SK-N-SH (cell line): ENCODE data around the gene COLEC11. TPM values are rescaled to one million over a fixed set of nuclear protein-coding genes. Genes with fewer than 3 reads are reported as not detected.
A peak's percentile ranks its signal among the peaks of the same experiment; 100 is the strongest.

Source experiments
- CTCF ChIA-PET: fragments of 300-600, 350-600 bp; formaldehyde crosslinking; extraction: SDS; loops from one replicate; lab custom pipeline; 2021; lab: Yijun Ruan, JAX
- POLR2A ChIA-PET: fragments of 350-600 bp; sonication (Branson Sonifier 250); formaldehyde crosslinking; extraction: SDS; loops from one replicate; lab custom pipeline; 2020; ENCODE audit warnings: antibody characterized with exemption, inconsistent platforms; lab: Yijun Ruan, JAX
- DNase-seq: peaks from one replicate; pipeline ENCODE4 v3.0.0; 2012
- H2AFZ ChIP-seq: fragments of 200-600 bp; sonication (generic); 2 replicates; pipeline ENCODE4 v1.8.1; 2016; ENCODE audit warnings: antibody characterized with exemption, mild to moderate bottlenecking, low read depth
- H3F3A ChIP-seq: fragments of 200-600 bp; sonication (generic); replicated peaks from 2 replicates; pipeline ENCODE3; 2016; ENCODE audit warnings: antibody characterized with exemption, mild to moderate bottlenecking; ENCODE audit not compliant: insufficient read depth
- H3K27ac ChIP-seq, 2 experiments: fragments of 200-500 bp in 1 of 2; fragments of 200-600 bp in 1 of 2; sonication (Bioruptor generic) in 1 of 2; sonication (generic), shearing (Covaris generic) in 1 of 2; 2 replicates each; pipeline versions ENCODE4 v1.5.1 to v1.6.1; 2014 to 2016; ENCODE audit warnings: low read depth in 2 of 2, inconsistent platforms in 1 of 2, low read length in 1 of 2, mild to moderate bottlenecking in 1 of 2, mixed read lengths in 1 of 2
- H3K27me3 ChIP-seq: fragments of 200-600 bp; sonication (generic), shearing (Covaris generic); 2 replicates; pipeline ENCODE4 v1.6.1; 2016; ENCODE audit warnings: mixed run types; ENCODE audit not compliant: insufficient read depth
- H3K36me3 ChIP-seq, 2 experiments: fragments of 200-500 bp in 1 of 2; fragments of 200-600 bp in 1 of 2; sonication (Bioruptor generic) in 1 of 2; sonication (generic) in 1 of 2; replicated peaks in 1 of 2; 2 replicates each; pipeline versions ENCODE3 to v1.5.1; 2014 to 2016; ENCODE audit warnings: low read length in 1 of 2, mild to moderate bottlenecking in 1 of 2; ENCODE audit not compliant: insufficient read depth in 2 of 2, control insufficient read depth in 1 of 2
- H3K4me1 ChIP-seq, 2 experiments: fragments of 200-500 bp in 1 of 2; fragments of 200-600 bp in 1 of 2; sonication (Bioruptor generic) in 1 of 2; sonication (generic), shearing (Covaris generic) in 1 of 2; 2 replicates each; pipeline versions ENCODE4 v1.5.1 to v1.6.1; 2014 to 2016; ENCODE audit warnings: low read depth in 1 of 2, low read length in 1 of 2, mixed run types in 1 of 2; ENCODE audit not compliant: insufficient read depth in 2 of 2, control insufficient read depth in 1 of 2
- H3K4me2 ChIP-seq: fragments of 200-600 bp; sonication (generic), shearing (Covaris generic); 2 replicates; pipeline ENCODE4 v1.6.1; 2017; ENCODE audit warnings: mixed run types
- H3K4me3 ChIP-seq, 2 experiments: fragments of 200-500 bp in 1 of 2; fragments of 200-600 bp in 1 of 2; sonication (Bioruptor generic) in 1 of 2; sonication (generic), shearing (Covaris generic) in 1 of 2; 2 replicates each; pipeline versions ENCODE4 v1.5.1 to v1.8.1; 2014 to 2016; ENCODE audit warnings: low read depth in 2 of 2, inconsistent platforms in 1 of 2, low read length in 1 of 2, mild to moderate bottlenecking in 1 of 2, mixed read lengths in 1 of 2, moderate library complexity in 1 of 2
- H3K79me2 ChIP-seq: fragments of 200-600 bp; sonication (generic); 2 replicates; pipeline ENCODE4 v1.8.1; 2017; ENCODE audit warnings: mild to moderate bottlenecking; ENCODE audit not compliant: insufficient read depth
- H3K9ac ChIP-seq: fragments of 200-600 bp; sonication (generic); 2 replicates; pipeline ENCODE4 v1.6.1; 2017; ENCODE audit warnings: mixed run types
- H3K9me2 ChIP-seq: fragments of 200-600 bp; sonication (generic); 2 replicates; pipeline ENCODE4 v1.6.1; 2017; ENCODE audit warnings: mixed run types
- H3K9me3 ChIP-seq: fragments of 200-600 bp; sonication (generic); 2 replicates; pipeline ENCODE4 v1.6.1; 2017; ENCODE audit warnings: mixed run types, mild to moderate bottlenecking, moderate library complexity
- H4K20me1 ChIP-seq: fragments of 200-600 bp; sonication (generic); 2 replicates; pipeline ENCODE4 v1.6.1; 2017; ENCODE audit warnings: mild to moderate bottlenecking, mixed run types; ENCODE audit not compliant: insufficient read depth
- CHD2 ChIP-seq: fragments of 150-350 bp; IDR thresholded peaks from 2 replicates; pipeline ENCODE4 v1.6.1; 2018; ENCODE audit warnings: low read length; ENCODE audit not compliant: partially characterized antibody
- ELF1 ChIP-seq: IDR thresholded peaks from 2 replicates; pipeline ENCODE4 v1.4.0; 2012
- EP300 ChIP-seq, 2 experiments: IDR thresholded peaks; 2 replicates each; pipeline versions ENCODE4 v1.4.0 to v1.6.1; 2012; ENCODE audit warnings: borderline replicate concordance in 1 of 2, low read depth in 1 of 2, low read length in 1 of 2
- FOXJ3 ChIP-seq: sonication (generic); formaldehyde crosslinking; IDR thresholded peaks from 2 replicates; pipeline ENCODE4 v1.5.1; 2020; ENCODE audit warnings: mild to moderate bottlenecking, missing genetic modification reagents
- GATA2 ChIP-seq: sonication (generic); formaldehyde crosslinking; IDR thresholded peaks from 2 replicates; pipeline ENCODE4 v1.5.0; 2020; ENCODE audit warnings: mild to moderate bottlenecking, missing genetic modification reagents
- JUND ChIP-seq: IDR thresholded peaks from 2 replicates; pipeline ENCODE4 v1.4.0; 2012
- MEF2A ChIP-seq: IDR thresholded peaks from 2 replicates; pipeline ENCODE4 v1.4.0; 2012; ENCODE audit warnings: low read depth, borderline replicate concordance
- MXI1 ChIP-seq: IDR thresholded peaks from 2 replicates; pipeline ENCODE4 v1.6.1; 2012; ENCODE audit warnings: mild to moderate bottlenecking, low read depth, low read length, improper control_type of control experiment
- NFIC ChIP-seq: IDR thresholded peaks from 2 replicates; pipeline ENCODE4 v1.4.0; 2012; ENCODE audit warnings: borderline replicate concordance
- NRF1 ChIP-seq: IDR thresholded peaks from 2 replicates; pipeline ENCODE4 v1.6.1; 2012; ENCODE audit warnings: low read depth, mild to moderate bottlenecking, low read length
- POLR2AphosphoS5 ChIP-seq: IDR thresholded peaks from 2 replicates; pipeline ENCODE4 v1.6.1; 2012; ENCODE audit warnings: low read depth, low read length
- RAD21 ChIP-seq: IDR thresholded peaks from 2 replicates; pipeline ENCODE4 v1.6.1; 2012; ENCODE audit warnings: mild to moderate bottlenecking, low read length
- RCOR1 ChIP-seq: fragments of 150-350 bp; IDR thresholded peaks from 2 replicates; pipeline ENCODE4 v1.6.1; 2017; ENCODE audit warnings: antibody characterized with exemption, low read length
- REST ChIP-seq: IDR thresholded peaks from 2 replicates; pipeline ENCODE4 v1.6.1; 2012; ENCODE audit warnings: mild to moderate bottlenecking, low read depth, low read length, moderate library complexity
- RFX5 ChIP-seq: IDR thresholded peaks from 2 replicates; pipeline ENCODE4 v1.6.1; 2012; ENCODE audit warnings: mild to moderate bottlenecking, improper control_type of control experiment, low read length
- SIN3A ChIP-seq: IDR thresholded peaks from 2 replicates; pipeline ENCODE4 v1.6.1; 2012; ENCODE audit warnings: low read depth, mild to moderate bottlenecking, low read length, moderate library complexity, borderline replicate concordance
- SMC3 ChIP-seq: IDR thresholded peaks from 2 replicates; pipeline ENCODE4 v1.6.1; 2012; ENCODE audit warnings: low read depth, low read length, improper control_type of control experiment
- TCF12 ChIP-seq: IDR thresholded peaks from 2 replicates; pipeline ENCODE4 v1.4.0; 2012
- TEAD4 ChIP-seq: IDR thresholded peaks from 2 replicates; pipeline ENCODE4 v1.4.0; 2012; ENCODE audit warnings: mild to moderate bottlenecking, borderline replicate concordance; ENCODE audit not compliant: insufficient read depth
- USF1 ChIP-seq: IDR thresholded peaks from 2 replicates; pipeline ENCODE4 v1.4.0; 2012; ENCODE audit warnings: low read depth, borderline replicate concordance
- USF2 ChIP-seq: fragments of 150-350 bp; IDR thresholded peaks from 2 replicates; pipeline ENCODE4 v1.6.1; 2017; ENCODE audit warnings: antibody characterized with exemption, low read length, low read depth, borderline replicate concordance
- WGBS: methylation state at CpG from one replicate; pipeline ENCODE4 v1.1.6; 2017; ENCODE audit warnings: low lambda C conversion rate; 5-methylcytosine and 5-hydroxymethylcytosine counted together
- polyA plus RNA-seq, 3 experiments: library from polyadenylated mRNA; depleted of rRNA; stranded (reverse); fragments of >200 nt; gene quantifications; 2 replicates each; pipeline ENCODE4 v1.2.3, GENCODE V29; 2012
- TF ChIP-seq, protein P1 (sequence below): fragments of 150-350 bp; IDR thresholded peaks from 2 replicates; pipeline ENCODE4 v1.6.1; 2016; ENCODE audit warnings: mild to moderate bottlenecking, low read depth, low read length
- TF ChIP-seq, protein P2 (sequence below): IDR thresholded peaks from 2 replicates; pipeline ENCODE4; 2012
- TF ChIP-seq, protein P3 (sequence below): fragments of 200-600 bp; sonication (generic); IDR thresholded peaks from 2 replicates; pipeline ENCODE4 v1.6.1; 2017; ENCODE audit warnings: antibody characterized with exemption, mild to moderate bottlenecking, moderate library complexity

COLEC11 gene
- polyA plus RNA-seq, 1 of the 3 experiments (the other 2 are of a cell fraction): 8.7 TPM

DNA sequence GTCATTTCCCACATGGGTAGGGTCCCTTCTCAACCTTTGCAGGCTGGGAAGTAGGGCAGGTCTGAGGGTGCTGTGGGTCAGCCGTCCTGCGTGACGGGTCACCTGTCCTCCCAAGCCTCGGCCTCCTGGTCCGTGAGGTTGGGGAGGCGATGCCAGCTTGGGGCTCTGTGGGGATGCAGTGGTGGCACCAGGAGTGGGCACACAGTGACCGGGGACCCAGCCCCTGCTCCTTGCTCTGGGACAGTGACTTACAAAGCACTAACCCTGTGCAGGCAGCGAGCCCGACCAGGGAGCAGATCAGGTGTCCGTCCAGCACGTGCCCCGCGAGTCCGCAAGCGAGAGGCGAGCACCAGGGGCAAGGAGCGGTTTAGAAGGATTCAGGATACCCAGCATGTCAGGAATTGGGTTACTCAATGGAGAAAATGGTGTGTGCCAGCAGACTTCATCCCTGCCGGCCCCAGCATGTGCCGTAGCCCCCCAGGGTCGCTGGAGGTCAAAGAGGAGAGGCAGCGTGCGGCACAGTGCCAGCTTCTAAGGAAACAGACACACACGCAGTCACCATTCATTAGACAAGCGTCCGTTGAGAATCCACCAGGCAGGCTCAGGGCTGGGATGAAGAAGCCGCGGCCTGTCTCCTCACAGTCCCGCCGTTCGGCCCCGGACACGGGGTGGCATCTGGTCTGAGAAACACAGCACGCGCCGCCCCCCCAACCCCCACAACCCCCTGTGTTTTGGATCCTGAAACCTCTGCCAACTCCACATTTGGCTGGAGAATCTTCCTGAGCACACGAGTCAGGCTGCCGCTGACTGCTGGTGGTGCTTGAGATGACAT, 11.7 kb downstream of the COLEC11 start:
- Histone ChIP-seq H3K27ac (peak overlapping the region; percentile 12 to 97; a peak in 3 of 4 replicates), H2AFZ (no peak overlapping the region), H3K27me3 (no peaks in the 10 kb centered on the region), H4K20me1 (no peaks in the 10 kb centered on the region), H3K9me2 (no peaks in the 10 kb centered on the region), H3K4me1 (peaks cover 5 to 85% of the 10 kb centered on the region in 2 experiments; a peak in 3 of 4 replicates), H3K4me3 (no peak overlapping the region), H3K9ac (no peak overlapping the region), H3K79me2 (no peaks in the 10 kb centered on the region), H3K9me3 (no peaks in the 10 kb centered on the region), H3K4me2 (peak overlapping the region; percentile 4; the same call in 1 of the 2 replicates), H3F3A (no peaks in the 10 kb centered on the region), H3K36me3 (no peaks in the 10 kb centered on the region)
- WGBS: 61% methylated on average over 28 of the region's 37 CpGs
- CTCF ChIA-PET: interaction anchor here (0.7 to 2.8 kb wide), 4 partner anchors 12 to 145 kb away, joined by 3 to 13 read pairs (median 8); partner anchors contain the start of gene COLEC11
- POLR2A ChIA-PET: interaction anchor here (1.1 to 3.7 kb wide), 4 partner anchors 12 to 479 kb away, joined by 3 to 39 read pairs (median 5); partner anchors contain the start of gene COLEC11
- DNase-seq: peak; percentile 88
- TF ChIP-seq MXI1 (peak; percentile 94), NFIC (no peak), GATA2 (CRISPR knock-in tag) (no peak), EP300 (IDR thresholded peaks at IDR 0.05; ENCODE audit: borderline replicate concordance in 1 of 2, low read depth in 1 of 2, low read length in 1 of 2) (peak in 1 of 2 experiments; percentile 77; a peak in 2 of 4 replicates), USF1 (no peak), JUND (no peak), REST (no peak), TCF12 (no peak), SMC3 (peak; percentile 36; the same call in 1 of the 2 replicates), NRF1 (no peak), MEF2A (no peak), TEAD4 (no peak), FOXJ3 (CRISPR knock-in tag) (no peak), USF2 (no peak), POLR2AphosphoS5 (no peak), RCOR1 (peak; percentile 68), CHD2 (peak; percentile 93), SIN3A (no peak), ELF1 (no peak), RFX5 (no peak), RAD21 (peak; percentile 46)
- TF ChIP-seq, protein P1, sequence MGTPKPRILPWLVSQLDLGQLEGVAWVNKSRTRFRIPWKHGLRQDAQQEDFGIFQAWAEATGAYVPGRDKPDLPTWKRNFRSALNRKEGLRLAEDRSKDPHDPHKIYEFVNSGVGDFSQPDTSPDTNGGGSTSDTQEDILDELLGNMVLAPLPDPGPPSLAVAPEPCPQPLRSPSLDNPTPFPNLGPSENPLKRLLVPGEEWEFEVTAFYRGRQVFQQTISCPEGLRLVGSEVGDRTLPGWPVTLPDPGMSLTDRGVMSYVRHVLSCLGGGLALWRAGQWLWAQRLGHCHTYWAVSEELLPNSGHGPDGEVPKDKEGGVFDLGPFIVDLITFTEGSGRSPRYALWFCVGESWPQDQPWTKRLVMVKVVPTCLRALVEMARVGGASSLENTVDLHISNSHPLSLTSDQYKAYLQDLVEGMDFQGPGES: no peak
- TF ChIP-seq, protein P2, sequence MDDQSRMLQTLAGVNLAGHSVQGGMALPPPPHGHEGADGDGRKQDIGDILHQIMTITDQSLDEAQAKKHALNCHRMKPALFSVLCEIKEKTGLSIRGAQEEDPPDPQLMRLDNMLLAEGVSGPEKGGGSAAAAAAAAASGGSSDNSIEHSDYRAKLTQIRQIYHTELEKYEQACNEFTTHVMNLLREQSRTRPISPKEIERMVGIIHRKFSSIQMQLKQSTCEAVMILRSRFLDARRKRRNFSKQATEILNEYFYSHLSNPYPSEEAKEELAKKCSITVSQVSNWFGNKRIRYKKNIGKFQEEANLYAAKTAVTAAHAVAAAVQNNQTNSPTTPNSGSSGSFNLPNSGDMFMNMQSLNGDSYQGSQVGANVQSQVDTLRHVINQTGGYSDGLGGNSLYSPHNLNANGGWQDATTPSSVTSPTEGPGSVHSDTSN: no peak
- TF ChIP-seq, protein P3, sequence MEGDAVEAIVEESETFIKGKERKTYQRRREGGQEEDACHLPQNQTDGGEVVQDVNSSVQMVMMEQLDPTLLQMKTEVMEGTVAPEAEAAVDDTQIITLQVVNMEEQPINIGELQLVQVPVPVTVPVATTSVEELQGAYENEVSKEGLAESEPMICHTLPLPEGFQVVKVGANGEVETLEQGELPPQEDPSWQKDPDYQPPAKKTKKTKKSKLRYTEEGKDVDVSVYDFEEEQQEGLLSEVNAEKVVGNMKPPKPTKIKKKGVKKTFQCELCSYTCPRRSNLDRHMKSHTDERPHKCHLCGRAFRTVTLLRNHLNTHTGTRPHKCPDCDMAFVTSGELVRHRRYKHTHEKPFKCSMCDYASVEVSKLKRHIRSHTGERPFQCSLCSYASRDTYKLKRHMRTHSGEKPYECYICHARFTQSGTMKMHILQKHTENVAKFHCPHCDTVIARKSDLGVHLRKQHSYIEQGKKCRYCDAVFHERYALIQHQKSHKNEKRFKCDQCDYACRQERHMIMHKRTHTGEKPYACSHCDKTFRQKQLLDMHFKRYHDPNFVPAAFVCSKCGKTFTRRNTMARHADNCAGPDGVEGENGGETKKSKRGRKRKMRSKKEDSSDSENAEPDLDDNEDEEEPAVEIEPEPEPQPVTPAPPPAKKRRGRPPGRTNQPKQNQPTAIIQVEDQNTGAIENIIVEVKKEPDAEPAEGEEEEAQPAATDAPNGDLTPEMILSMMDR: no peak
